ENCODE data around the gene NOL3. TPM values are rescaled to one million over a fixed set of nuclear protein-coding genes. Genes with fewer than 3 reads are reported as not detected.

The NOL3 gene
- polyA plus RNA-seq, 1 donor = 34.4 TPM

- DNase-seq (ENCODE audit: low read depth) = no peak
These were observed 36.5 kb downstream of the NOL3 start for GRCh38 chr16:67206838-67207248.

- DNase-seq (ENCODE audit: low read depth) = no peak
These were observed 37.1 kb downstream of the NOL3 start for GRCh38 chr16:67207249-67208091.

GRCh38 chr16:67208154-67208896 lies 38.0 kb downstream of the NOL3 start:
- no peak for DNase-seq (ENCODE audit: low read depth)

DNA sequence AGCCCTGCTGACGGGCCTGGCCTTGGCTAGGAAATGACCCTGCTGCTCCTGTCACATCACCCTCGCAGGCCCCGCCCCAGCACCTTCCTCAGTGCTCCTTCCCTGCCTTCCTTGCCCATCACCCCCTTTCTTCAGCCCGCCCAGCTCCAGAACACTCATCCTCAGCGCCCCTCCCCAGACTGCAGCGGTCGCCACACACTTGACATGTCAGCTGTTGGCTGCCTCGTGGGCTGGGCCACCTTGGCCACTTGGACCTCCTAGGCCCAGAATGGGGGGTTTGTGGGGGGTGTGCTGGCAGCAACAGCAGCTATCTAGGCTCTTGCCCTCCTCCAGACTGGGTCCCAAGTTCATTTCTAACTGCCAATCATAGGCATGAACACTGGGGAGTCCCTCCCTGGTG lies 39.2 kb downstream of the NOL3 start:
- no peak for DNase-seq (ENCODE audit: low read depth)

- DNase-seq (ENCODE audit: low read depth) = no peak
These were observed 40.0 kb downstream of the NOL3 start for GRCh38 chr16:67210069-67210937.

- no peak for DNase-seq (ENCODE audit: low read depth)
These were observed 41.3 kb downstream of the NOL3 start for GRCh38 chr16:67211674-67212073.

DNA sequence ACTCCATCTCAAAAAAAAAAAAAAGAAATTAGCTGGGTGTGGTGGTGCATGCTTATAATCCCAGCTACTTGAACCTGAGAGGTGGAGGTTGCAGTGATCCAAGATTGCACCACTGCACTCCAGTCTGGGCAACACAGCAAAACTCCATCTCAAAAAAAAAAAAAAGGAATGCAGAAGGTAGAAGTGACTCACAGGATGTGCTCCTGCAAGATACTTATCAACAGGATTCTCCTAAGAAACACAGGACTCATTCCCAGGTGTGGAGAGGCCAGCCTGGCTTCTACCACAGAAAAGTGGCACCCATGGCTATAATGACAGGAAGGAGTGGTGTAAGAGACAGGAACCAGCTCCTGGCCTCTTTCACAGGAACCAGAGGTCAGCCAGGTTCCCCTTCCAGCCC lies 42.4 kb downstream of the NOL3 start:
- DNase-seq (ENCODE audit: low read depth) = no peak

DNA sequence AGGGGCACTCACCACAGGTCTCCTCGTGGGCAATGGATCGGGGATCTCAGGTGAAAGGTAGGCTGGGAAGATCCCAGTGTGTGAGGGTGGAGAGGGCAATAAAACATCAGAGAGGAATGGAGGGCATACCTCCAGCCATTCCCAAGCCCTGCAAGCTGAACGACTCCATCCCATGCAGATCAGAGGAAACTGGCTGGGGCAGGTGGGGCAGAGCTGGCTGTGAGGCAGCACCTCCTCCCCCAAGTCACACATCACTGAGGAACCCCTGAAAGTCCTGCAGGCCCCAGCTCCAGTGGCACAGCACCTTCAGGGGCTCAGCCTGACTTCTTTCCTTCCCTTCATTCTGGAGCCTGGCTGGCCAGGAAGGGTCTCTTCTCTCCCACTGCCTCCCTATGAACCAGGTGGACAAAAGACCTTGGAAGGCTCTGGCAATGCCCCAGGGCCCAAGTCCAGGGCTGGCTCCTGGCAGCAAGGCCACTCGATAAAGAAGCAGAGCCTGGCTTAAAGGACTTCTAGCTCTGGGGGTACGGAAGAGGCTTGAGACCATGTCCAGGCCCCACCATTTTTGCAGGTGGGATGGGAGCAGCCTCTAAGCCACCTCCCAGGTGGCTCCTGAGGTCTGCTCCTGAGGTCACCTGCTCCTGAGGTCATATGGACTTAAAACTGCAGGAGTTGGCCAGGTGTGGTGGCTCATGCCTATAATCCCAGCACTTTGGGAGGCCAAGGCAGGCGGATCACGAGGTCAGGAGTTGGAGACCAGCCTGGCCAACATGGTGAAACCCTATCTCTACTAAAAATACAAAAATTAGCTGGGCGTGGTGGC lies 43.1 kb downstream of the NOL3 start:
- no peak for DNase-seq (ENCODE audit: low read depth)

DNA sequence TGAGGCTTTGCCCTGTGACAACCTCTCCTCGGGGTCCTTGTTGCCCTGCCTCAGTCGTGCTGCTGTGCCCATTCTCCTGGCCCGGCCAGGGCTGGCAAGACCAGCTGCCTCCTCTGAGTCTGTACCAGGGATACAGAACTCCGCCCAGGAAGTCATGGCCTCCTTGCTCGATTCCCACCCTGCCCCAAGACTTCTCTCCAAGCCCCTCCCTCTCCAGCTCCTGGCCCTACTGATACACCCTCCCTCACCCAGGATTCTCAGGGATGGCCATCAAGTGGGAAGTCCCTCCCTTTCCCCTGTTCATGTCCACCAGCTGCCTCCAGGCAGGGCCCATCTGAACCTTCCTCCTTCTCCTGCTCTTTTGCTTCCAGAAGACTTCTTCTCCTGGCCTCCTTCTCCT lies 45.4 kb downstream of the NOL3 start:
- DNase-seq (ENCODE audit: low read depth) = no peak

GRCh38 chr16:67216612-67217490 lies 46.5 kb downstream of the NOL3 start:
- DNase-seq (ENCODE audit: low read depth) = no peak

- no peak for DNase-seq (ENCODE audit: low read depth)
These were observed 53.7 kb downstream of the NOL3 start for GRCh38 chr16:67223992-67224391.

Other genes with a start within 250 kb of the NOL3 start
- gene RRAD, start 245.0 kb upstream of the NOL3 start, polyA plus RNA-seq (ENCODE audit: insufficient read length) = 4.9 TPM
- 89.6 TPM for gene CIAO2B, start 236.1 kb upstream of the NOL3 start, polyA plus RNA-seq (ENCODE audit: insufficient read length)
- 26.3 TPM for gene CES2, start 235.0 kb upstream of the NOL3 start, polyA plus RNA-seq (ENCODE audit: insufficient read length)
- gene CES3, start 209.3 kb upstream of the NOL3 start, polyA plus RNA-seq (ENCODE audit: insufficient read length) = 0.40 TPM
- gene CES4A, start 181.9 kb upstream of the NOL3 start, polyA plus RNA-seq (ENCODE audit: insufficient read length) = 3.4 TPM
- 42.5 TPM for gene CBFB, start 141.4 kb upstream of the NOL3 start, polyA plus RNA-seq (ENCODE audit: insufficient read length)
- 18.4 TPM for gene PHAF1, start 60.6 kb upstream of the NOL3 start, polyA plus RNA-seq (ENCODE audit: insufficient read length)
- 9.7 TPM for gene B3GNT9, start 19.5 kb upstream of the NOL3 start, polyA plus RNA-seq (ENCODE audit: insufficient read length)
- 4.4 TPM for gene TRADD, start 10.6 kb upstream of the NOL3 start, polyA plus RNA-seq (ENCODE audit: insufficient read length)
- 3.6 TPM for gene FBXL8, start 10.6 kb upstream of the NOL3 start, polyA plus RNA-seq (ENCODE audit: insufficient read length)
- gene HSF4, start 5.8 kb upstream of the NOL3 start, polyA plus RNA-seq (ENCODE audit: insufficient read length) = 3.5 TPM
- 18.8 TPM for gene MATCAP1, start 13.4 kb downstream of the NOL3 start, polyA plus RNA-seq (ENCODE audit: insufficient read length)
- 12.9 TPM for gene EXOC3L1, start 19.6 kb downstream of the NOL3 start, polyA plus RNA-seq (ENCODE audit: insufficient read length)
- gene E2F4, start 21.6 kb downstream of the NOL3 start, polyA plus RNA-seq (ENCODE audit: insufficient read length) = 40.5 TPM
- gene ELMO3, start 28.6 kb downstream of the NOL3 start, polyA plus RNA-seq (ENCODE audit: insufficient read length) = 1.1 TPM
- 18.6 TPM for gene TMEM208, start 56.6 kb downstream of the NOL3 start, polyA plus RNA-seq (ENCODE audit: insufficient read length)
- gene FHOD1, start 76.9 kb downstream of the NOL3 start, polyA plus RNA-seq (ENCODE audit: insufficient read length) = 24.6 TPM
- 1.2 TPM for gene SLC9A5, start 78.4 kb downstream of the NOL3 start, polyA plus RNA-seq (ENCODE audit: insufficient read length)
- 9.9 TPM for gene PLEKHG4, start 109.0 kb downstream of the NOL3 start, polyA plus RNA-seq (ENCODE audit: insufficient read length)
- gene KCTD19, start 156.2 kb downstream of the NOL3 start, polyA plus RNA-seq (ENCODE audit: insufficient read length) = 0.32 TPM
- 0.47 TPM for gene LRRC36, start 156.3 kb downstream of the NOL3 start, polyA plus RNA-seq (ENCODE audit: insufficient read length)
- gene TPPP3, start 223.0 kb downstream of the NOL3 start, polyA plus RNA-seq (ENCODE audit: insufficient read length) = 497 TPM
- gene ZDHHC1, start 245.9 kb downstream of the NOL3 start, polyA plus RNA-seq (ENCODE audit: insufficient read length) = 18.9 TPM

Measured in forelimb muscle (tissue), 1 donor.